ENCODE results near the gene CASKIN2.
"Not testable (repeated sequence)": the region's sequence is repeated elsewhere in the genome, so short reads cannot be mapped to it uniquely, and the experiment has no call there.

The CASKIN2 gene

GRCh38 chr17:75521290-75521689 lies 6.0 kb upstream of the CASKIN2 start:
- no peak for DNase-seq

DNA sequence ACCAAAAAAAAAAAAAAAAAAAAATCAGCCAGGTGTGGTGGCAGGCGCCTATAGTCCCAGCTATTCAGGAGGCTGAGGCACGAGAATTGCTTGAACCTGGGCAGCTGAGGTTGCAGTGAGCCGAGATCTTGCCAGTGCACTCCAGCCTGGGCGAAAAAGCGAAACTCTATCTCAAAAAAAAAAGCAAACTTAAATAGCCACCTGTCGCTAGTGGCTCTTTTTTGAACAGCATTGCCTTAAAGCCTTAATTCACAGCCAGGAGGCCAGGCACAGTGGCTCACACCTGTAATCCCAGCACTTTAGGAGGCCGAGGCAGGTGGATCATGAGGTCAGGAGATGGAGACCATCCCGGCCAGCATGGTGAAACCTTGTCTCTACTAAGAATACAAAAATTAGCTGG lies 5.1 kb upstream of the CASKIN2 start:
- DNase-seq, result not testable (repeated sequence)

DNA sequence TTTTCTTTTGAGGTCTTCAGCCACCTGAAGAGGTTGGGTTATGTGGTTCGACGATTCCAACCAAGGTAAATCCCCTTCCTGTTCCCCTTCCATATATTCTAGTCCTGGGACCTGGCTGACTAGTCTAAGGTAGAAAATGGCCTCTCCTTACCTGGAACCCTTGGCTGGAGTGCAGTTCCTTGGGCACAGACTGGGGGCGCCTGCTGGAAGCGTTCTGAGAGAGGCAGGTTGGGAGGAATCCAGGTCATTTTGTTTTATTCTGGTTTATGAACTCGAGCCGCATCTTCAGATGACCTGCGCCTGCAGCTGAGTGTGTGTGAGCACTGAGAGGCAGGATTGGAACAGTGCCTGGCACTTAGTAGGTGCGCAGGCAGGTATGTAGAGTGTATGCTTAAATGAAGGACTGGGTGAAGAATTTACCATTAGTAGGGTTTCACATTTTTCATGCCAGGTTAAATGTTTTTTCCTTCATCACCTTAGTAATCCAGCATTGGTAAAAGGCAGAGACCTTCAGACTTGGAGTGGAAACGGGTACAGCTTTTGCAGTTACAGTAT lies 3.7 kb upstream of the CASKIN2 start:
- DNase-seq, result no peak

GRCh38 chr17:75518201-75518600 lies 2.9 kb upstream of the CASKIN2 start:
- DNase-seq, result peak; percentile 18

- DNase-seq, result peak; percentile 45
These were observed 2.0 kb upstream of the CASKIN2 start for GRCh38 chr17:75517297-75517865.

- DNase-seq, result peak; percentile 50
These were observed 1.4 kb upstream of the CASKIN2 start for GRCh38 chr17:75516619-75517296.

DNA sequence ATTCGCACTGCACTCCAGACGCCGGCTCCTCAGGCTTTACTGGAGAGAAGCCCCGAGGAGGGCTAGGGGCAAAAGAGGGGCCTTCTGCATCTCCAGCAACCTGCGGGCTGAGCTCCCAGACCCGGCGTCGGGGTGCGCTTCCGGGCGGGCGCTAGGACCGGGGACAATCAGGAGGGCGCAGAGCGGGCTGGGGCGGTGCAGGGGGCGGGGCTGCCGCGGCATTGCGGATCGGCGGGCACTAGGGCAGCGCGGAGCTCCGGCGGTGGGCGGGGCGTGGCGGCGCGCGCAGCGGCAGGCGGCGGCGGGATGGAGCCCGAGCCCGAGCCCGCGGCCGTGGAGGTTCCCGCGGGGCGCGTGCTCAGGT lies 900 bp upstream of the CASKIN2 start, which contains the start of gene TSEN54:
Gene TSEN54 (plus strand): TSS at position 274 of the 364 bp plus-strand sequence. CDS start 33 bp downstream, at position 307.
- DNase-seq, result peak; percentile 92

- no peak for DNase-seq
These were observed 330 bp downstream of the CASKIN2 start for GRCh38 chr17:75514919-75515495.

DNA sequence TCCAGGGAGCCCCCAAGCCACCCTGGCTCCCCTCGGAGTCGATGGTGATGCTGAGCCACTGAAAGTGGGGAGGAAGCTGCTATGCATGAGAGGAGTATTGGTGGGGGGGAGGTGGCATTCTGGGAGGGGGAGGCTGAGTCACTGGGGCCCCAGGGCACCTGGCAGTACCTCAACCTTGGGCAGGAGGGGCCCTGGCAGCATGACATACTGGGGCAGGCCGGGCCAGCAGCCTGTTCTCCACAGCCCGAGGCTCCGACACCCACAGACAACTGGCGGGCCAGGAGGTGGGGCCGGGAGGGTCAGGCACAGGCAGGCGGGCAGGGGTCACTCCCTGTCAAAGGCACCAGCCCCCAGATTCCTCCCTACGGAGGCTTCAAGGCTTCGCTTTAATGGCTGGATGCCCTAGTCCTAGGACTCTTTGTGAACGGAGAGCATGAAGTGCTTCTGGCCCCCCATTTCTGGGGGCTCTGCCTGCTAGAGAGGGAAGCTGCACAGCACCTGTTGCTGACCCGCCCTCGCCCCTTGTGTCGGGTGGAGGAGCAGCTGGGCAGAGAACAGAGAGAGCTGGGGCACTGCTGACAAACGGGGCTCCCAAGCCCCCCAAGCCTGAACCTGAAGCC lies 928 bp downstream of the CASKIN2 start:
- DNase-seq, result no peak

DNA sequence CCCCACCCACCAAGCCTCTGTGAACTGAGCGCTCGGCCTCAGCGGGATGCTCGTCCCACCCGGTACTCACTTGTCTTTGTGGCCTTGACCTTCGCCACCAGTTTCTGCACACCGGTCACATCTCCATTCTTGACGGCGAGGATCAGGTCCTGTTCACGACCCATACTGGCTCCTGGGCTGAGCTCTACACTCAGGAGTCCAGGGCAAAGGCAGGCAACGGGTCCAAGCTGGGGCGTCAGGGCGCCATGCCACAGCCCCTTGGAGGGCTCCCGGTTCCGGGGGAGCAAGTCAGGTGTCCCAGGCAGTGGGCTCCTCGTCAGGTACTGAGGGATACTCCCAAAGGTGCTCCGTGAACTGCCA lies 1.7 kb downstream of the CASKIN2 start:
- no peak for DNase-seq

DNA sequence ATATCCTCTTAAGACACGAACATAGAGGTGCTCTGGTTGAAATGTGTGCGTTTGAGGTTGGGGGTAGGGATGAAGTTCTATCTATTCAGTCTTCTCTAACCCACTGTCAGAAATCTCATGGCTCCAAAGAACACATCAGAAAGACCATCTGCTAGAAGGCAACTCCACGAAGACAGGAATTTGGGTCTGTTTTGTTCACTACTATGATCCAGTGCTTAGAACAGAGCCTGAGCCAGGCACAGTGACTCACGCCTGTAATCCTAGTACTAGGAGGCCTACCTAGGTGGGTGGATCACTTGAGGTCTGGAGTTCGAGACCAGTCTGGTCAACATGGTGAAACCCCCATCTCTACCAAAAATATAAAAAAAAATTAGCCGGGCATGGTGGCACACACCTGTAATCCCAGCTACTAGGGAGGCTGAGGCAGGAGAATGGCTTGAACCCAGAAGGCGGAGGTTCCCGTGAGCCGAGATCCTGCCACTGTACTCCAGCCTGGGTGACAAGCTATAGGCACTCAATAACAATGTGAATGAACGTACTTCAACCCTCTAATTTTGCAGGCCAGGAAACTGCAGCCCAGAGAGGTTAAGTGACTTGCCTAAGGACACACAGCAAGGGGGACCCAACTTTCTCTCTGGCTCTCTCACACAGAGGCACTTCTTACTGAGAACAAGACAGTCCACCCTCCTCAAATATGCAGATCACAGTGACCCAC lies 2.3 kb downstream of the CASKIN2 start:
- DNase-seq, result no peak

DNA sequence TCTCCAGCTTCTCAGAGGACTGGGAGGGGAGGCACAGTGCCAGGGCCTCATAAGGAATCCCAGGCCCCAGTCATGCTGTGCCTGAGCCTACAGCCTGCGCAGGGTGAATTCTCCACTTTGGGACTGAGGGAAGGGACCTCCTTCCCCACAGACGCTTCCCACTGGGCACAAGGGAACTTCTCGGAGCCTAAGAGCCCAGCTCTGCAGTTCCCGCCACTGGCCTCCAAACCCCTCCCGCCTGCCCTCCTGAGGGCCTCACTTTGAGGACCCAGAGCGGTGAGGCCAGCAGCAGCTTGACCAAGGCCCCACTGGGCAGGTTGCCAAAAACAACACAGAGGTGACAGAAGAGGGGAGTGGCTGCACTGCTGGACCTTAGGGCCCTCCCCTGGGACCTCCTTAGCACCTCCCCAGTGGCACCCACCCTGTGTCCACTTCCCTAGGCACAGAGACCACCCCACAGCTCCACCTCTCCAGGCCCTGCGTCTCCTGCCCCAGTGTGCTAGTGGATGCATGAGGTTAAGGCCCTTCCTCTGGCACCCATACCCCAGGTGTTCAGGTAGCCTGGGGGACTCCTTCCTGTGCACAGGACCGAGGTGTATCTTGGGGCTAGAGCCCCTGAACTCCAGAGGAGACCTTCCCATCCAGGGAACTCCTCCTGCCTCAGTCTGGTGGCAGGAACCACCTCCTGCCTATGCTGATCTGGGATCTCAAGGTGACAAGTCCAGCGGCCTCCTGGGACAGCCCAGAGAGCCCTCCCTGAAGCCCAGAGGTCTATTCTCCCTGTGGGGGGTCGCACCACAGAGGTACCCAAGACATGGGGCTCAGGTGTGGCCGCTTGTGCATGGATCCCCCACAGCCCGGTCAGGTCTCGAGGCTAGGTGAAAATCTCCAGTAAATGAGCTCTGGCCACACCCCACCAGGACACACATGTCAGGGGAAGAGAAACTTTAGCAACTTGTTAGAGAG lies 3.4 kb downstream of the CASKIN2 start:
- DNase-seq, result no peak

DNA sequence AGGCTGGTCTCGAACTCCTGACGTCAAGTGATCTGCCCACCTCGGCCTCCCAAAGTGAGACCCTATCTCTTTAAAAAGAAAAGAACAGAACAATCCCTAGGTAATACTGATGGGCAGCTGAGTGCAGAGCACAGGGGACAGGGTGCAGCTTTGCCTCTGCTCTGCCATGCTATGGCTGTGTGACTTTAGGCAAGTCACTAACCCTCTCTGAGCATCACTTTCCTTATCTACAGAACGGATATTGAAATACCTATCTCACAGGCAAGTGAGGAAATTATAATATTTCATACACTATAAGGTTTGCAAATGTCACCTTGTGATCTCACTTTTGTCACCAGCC lies 4.1 kb downstream of the CASKIN2 start:
- DNase-seq, result no peak

DNA sequence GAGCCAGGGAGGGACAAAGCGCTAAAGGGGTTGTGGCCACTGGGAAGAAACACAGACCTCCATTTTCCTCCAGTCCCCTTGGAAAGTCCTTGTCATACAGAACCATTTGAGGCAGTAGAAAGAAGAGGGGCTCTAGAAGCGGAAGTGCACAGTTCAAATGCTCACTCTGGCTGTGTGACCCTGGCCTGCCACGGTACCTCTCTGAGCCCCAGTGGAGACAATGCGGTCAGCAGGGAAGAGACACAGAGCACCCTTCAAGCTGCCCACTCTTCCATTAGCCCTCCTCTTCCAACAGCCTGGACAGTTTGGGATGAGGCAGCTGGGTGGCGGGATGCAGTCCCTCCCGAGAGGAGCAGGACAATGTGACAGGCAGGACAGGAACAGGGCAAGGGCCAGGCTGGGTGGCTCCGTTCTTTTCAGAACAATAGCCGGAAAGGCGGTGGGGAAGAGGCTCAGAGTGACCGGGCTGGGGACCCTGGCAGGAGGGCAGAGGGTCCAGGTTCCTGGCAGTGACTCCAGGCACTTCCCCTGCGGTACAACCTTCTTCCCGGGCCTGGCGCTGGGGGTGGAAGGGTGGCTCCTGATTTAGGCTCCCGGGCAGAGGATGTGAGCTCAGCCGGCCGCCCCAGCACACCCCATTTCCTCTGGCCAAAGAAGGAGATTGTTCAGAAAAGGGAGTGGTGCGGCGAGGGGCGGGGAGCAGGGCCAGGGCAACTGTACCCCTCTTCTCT lies 5.6 kb downstream of the CASKIN2 start:
- DNase-seq, result no peak

DNA sequence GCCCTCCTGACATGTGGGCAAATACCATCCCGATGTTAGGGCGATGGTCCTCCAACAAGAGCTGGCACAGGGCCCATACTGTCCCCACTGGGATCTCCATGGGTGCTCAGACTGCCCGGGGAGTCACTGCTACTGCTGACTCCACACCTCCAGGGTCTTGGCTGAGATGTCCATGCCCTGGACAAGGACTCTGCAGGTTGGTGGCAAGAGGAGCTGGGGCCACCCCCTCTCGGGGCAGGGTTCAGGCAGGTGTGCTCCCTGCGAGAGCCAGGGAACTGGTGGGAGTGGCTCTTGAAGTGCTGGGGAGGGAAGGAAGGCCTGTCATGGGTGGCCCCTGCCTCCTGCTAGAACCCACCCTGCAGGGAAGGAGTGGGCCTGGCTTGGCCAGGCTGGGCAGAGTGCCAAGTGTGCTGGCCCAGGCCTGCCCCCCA lies 6.4 kb downstream of the CASKIN2 start:
- no peak for DNase-seq

DNA sequence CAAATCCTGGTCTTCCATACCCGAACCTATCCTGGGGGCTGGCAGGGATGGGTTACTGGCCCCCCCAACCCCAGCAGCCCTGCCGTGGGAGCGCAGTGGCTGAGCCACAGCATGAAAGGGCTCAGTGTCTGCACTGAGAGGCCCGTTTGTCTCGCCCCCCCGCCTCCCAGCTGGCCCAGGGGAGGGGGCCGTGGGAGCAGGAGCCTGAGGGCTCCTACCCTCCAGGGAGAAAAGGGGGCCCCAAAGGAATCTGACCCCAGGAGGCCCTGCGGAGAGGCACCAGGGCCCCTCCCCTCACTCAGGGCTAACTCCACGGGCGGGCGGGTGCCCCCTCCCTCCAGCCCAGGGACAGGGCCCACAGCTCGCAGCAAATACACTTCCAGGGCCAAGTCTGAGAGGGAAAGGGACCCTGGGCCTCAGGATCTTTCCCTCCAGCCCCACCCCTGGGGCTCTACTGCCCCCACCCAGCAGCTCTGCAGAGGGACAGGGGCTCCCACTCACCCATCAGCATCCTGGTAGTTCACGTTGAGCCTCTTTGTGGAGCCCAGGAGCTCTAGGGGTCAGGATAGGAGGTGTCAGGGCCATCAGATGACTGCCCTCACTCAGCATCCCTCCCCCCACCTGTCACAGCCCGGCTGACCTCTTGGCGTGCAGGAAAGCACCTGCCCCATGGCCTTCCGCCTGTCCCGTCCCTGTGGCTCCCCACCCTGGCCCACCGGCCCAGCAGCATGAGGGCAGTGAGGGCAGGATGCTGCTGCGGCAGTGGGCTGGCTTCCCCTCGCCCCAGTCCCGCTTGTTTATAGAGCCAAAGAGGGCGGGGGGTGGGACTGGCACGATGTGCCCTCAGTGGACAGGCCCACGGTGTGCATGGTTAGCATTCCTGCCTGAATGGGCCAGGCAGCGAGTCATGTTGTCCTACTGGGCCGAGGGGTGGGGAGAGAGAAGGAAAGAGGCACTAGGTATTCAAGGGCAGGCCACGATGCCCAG lies 7.3 kb downstream of the CASKIN2 start:
- DNase-seq, result no peak

DNA sequence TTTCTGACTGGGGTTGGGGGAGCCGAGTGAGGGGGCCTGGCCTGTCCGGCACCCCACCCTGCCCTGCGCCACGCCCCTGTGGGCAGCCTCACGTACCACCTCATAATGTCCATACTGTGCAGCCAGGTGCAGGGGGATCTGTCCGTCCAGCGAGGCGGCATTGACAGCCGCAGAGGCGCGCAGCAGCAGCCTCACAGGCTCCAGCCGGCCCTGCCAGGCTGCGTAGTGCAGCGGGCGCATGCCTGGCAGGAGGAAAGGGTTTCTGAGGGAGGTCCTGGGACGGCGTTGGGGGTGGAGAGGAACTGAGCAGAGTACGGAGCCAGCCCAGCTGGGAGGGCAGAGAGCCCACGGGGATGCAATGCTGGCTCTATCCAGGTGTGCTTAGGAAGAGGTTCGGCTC lies 8.4 kb downstream of the CASKIN2 start:
- no peak for DNase-seq

GRCh38 chr17:75506134-75506533 lies 9.2 kb downstream of the CASKIN2 start:
- no peak for DNase-seq

- no peak for DNase-seq
These were observed 9.7 kb downstream of the CASKIN2 start for GRCh38 chr17:75505640-75506039.

GRCh38 chr17:75505152-75505409 lies 10.3 kb downstream of the CASKIN2 start:
- DNase-seq, result no peak

Measured in NK-92 treated with Interleukin-12 subunit alpha and Interleukin-12 subunit beta, amount 100 ng/mL, for 24 hours (cell line).